Ovary (tissue), 9 donors: ENCODE measurements around the gene ABHD13. TPM values are rescaled to one million over a fixed set of nuclear protein-coding genes. Genes with fewer than 3 reads are reported as not detected.

Experiments
- DNase-seq, 5 donors: peaks; one replicate each; pipeline ENCODE4 v3.0.0-alpha.2; 2019 to 2020
- H3K27ac ChIP-seq, 2 donors: fragments of 200-600 bp; one replicate each; pipeline versions ENCODE4 v1.5.1 to v1.8.0; 2019 to 2022
- H3K27me3 ChIP-seq: fragments of 200-600 bp; one replicate; pipeline ENCODE4 v1.8.0; 2022
- H3K36me3 ChIP-seq: fragments of 200-600 bp; sonication (generic); one replicate; pipeline ENCODE4 v1.5.1; 2019
- H3K4me1 ChIP-seq: one replicate; pipeline ENCODE4 v1.8.1; 2013; ENCODE audit warnings: mild to moderate bottlenecking, moderate library complexity; ENCODE audit not compliant: insufficient read depth
- H3K4me3 ChIP-seq: fragments of 200-600 bp; sonication (generic); one replicate; pipeline ENCODE4 v1.5.1; 2017
- H3K9me3 ChIP-seq, 2 donors: fragments of 200-600 bp in 1 of 2; sonication (generic) in 1 of 2; one replicate each; pipeline versions ENCODE4 v1.5.1 to v1.8.1; 2013 to 2019; ENCODE audit warnings: mild to moderate bottlenecking in 1 of 2, moderate library complexity in 1 of 2
- CTCF ChIP-seq, 3 donors: fragments of 450-650 bp in 2 of 3; fragments of 200-600 bp in 1 of 3; IDR thresholded peaks; one replicate each; pipeline versions ENCODE4 v1.5.1 to v1.8.0; 2016 to 2022; ENCODE audit warnings: antibody characterized with exemption in 3 of 3, mild to moderate bottlenecking in 1 of 3
- EP300 ChIP-seq: sonication (generic); formaldehyde crosslinking; IDR thresholded peaks from one replicate; pipeline ENCODE4 v1.6.1; 2017; ENCODE audit warnings: antibody characterized with exemption
- POLR2A ChIP-seq: fragments of 450-650 bp; IDR thresholded peaks from one replicate; pipeline ENCODE4 v1.6.1; 2017; ENCODE audit warnings: antibody characterized with exemption, mild to moderate bottlenecking, moderate library complexity
- WGBS, 3 donors: extraction: QIAGEN DNeasy Blood & Tissue Kit in 1 of 3; methylation state at CpG; one replicate each; pipeline versions ENCODE4 v1.1.5 to v1.1.7; 2013 to 2017; 5-methylcytosine and 5-hydroxymethylcytosine counted together
- intact Hi-C, 4 donors: fragments of 100-400 bp; cut with DNase I; formaldehyde crosslinking; loops; one replicate each; pipeline versions ENCODE4 v1.11.0 to v1.15.1; 2022 to 2023
- polyA plus RNA-seq, 2 donors: library from polyadenylated mRNA; stranded (reverse); fragments of 200-250 nt in 1 of 2; fragments of 350-450 nt in 1 of 2; fragmentation: Illumina TruSeq in 1 of 2; extraction: RNeasy Lipid Tissue Mini Kit (QIAGEN cat#74804) in 1 of 2; gene quantifications; one replicate each; pipeline ENCODE4 v1.2.3, GENCODE V29; 2013 to 2014
- total RNA-seq, 7 donors: library from RNA; depleted of rRNA in 2 of 7; stranded (reverse); fragments of >200 nt in 2 of 7; fragmentation: NEBNext Ultra II Directional in 3 of 7; extraction: Animal tissue kit (Norgen Biotek cat#: 25700) in 3 of 7; gene quantifications; one replicate each; pipeline versions ENCODE4 v1.1.0 to v1.2.4, GENCODE V29; 2016 to 2023
- donor health status: DM: no; HTN: no; CAD: no; lungs with moderate emphysema.
- donor health status: DM: no; HTN: no; CAD: no.
- donor health status: Bipolar disorder and iron deficiency.
- donor health status: DM: yes; HTN: yes; CAD: no.
- donor health status: DM: no; HTN: no; CAD: no.
- donor health status: DM: yes; HTN: yes; CAD: no.

ABHD13 gene
- total and polyA plus RNA-seq, 9 donors = 6.0 to 13.7 (median 9.1) TPM

GRCh38 chr13:108220041-108220440 lies 1.8 kb downstream of the ABHD13 start:
- Histone ChIP-seq H3K4me1 (peaks cover 9% of the 10 kb centered on the region), H3K4me3 (no peak overlapping the region)

GRCh38 chr13:108223687-108224503 lies 5.7 kb downstream of the ABHD13 start:
- intact Hi-C loops = no loop called here
- Histone ChIP-seq H3K27me3 (no peaks in the 10 kb centered on the region), H3K4me1 (peaks cover 6% of the 10 kb centered on the region), H3K9me3 (no peaks in the 10 kb centered on the region), H3K27ac (no peak overlapping the region), H3K36me3 (no peaks in the 10 kb centered on the region), H3K4me3 (no peak overlapping the region)
- 72 to 75% (median 74%) methylated on average over 7 of the region's 7 CpGs for WGBS, 3 donors
- DNase-seq = no peak
- TF ChIP-seq EP300 (no peak), CTCF (IDR thresholded peaks at IDR 0.05) (no peak), POLR2A (no peak)

More at GRCh38 chr13:108220041-108220440, 1.8 kb downstream of the ABHD13 start:
- no peaks in the 10 kb centered on the region for H3K27me3 ChIP-seq
- H3K36me3 ChIP-seq = no peaks in the 10 kb centered on the region
- H3K9me3 ChIP-seq = no peaks in the 10 kb centered on the region
- WGBS, 3 donors = 61 to 74% (median 63%) methylated on average over 1 of the region's 1 CpG
- no peak overlapping the region for H3K27ac ChIP-seq
- DNase-seq = no peak
- intact Hi-C loops = no loop called here
- TF ChIP-seq CTCF (IDR thresholded peaks at IDR 0.05) (no peak), POLR2A (no peak), EP300 (no peak)

GRCh38 chr13:108225440-108225839 lies 7.2 kb downstream of the ABHD13 start:
- intact Hi-C loops = no loop called here

GRCh38 chr13:108226184-108226583 lies 8.0 kb downstream of the ABHD13 start:
- intact Hi-C loops = no loop called here
- Histone ChIP-seq H3K27ac (no peak overlapping the region), H3K9me3 (no peaks in the 10 kb centered on the region), H3K36me3 (no peaks in the 10 kb centered on the region), H3K27me3 (no peaks in the 10 kb centered on the region), H3K4me1 (peaks cover 2% of the 10 kb centered on the region), H3K4me3 (no peak overlapping the region)
- no peak for DNase-seq
- TF ChIP-seq CTCF (IDR thresholded peaks at IDR 0.05) (no peak), EP300 (no peak), POLR2A (no peak)
- WGBS, 3 donors = 0 to 6% (median 4%) methylated on average over 1 of the region's 1 CpG

More at GRCh38 chr13:108225440-108225839, 7.2 kb downstream of the ABHD13 start:
- Histone ChIP-seq H3K27me3 (no peaks in the 10 kb centered on the region), H3K27ac (no peak overlapping the region), H3K4me3 (no peak overlapping the region), H3K36me3 (no peaks in the 10 kb centered on the region), H3K9me3 (no peaks in the 10 kb centered on the region), H3K4me1 (peaks cover 2% of the 10 kb centered on the region)
- WGBS, 3 donors = 69 to 91% (median 81%) methylated on average over 1 of the region's 1 CpG
- DNase-seq = no peak
- TF ChIP-seq POLR2A = no peak
- no peak for TF ChIP-seq EP300
- TF ChIP-seq CTCF (IDR thresholded peaks at IDR 0.05) = no peak
